B cell (primary cell): ENCODE results near the gene HTT.

ENCODE experiments used
- EZH2 ChIP-seq: IDR thresholded peaks from 2 replicates; pipeline ENCODE4 v1.6.1; 2012; ENCODE audit warnings: borderline replicate concordance, low read depth, mild to moderate bottlenecking, moderate library complexity, low read length; ENCODE audit not compliant: insufficient read depth, poor library complexity, severe bottlenecking
- TF ChIP-seq, protein P1 (sequence below): fragments of 200-600 bp; IDR thresholded peaks from one replicate; pipeline ENCODE4 v1.8.0; 2022; ENCODE audit warnings: antibody characterized with exemption, mild to moderate bottlenecking

DNA sequence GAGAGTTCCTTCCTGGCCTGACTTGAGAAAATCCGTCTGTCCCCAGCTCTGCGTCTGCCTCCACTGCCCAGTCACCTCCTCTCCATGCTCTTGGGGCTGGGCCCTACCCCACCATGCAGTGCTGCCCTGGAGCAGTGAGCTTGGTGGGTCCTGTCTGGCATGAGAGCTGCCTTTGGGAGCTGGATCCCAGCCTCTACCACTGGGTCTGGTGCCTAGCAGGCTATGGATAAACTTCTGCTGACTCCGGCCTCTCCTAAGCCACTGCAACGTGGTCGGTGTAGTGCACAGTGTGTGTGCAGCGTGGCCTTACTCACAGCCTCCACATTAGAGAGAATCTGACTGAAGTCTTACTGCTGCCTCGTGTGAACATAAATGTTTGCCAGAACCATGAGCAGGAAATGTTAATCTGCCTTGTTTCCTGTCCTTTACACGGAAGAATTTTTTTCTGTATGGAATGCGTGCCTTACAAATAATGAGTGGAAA lies 47.6 kb downstream of the HTT start:
- TF ChIP-seq, protein P1, sequence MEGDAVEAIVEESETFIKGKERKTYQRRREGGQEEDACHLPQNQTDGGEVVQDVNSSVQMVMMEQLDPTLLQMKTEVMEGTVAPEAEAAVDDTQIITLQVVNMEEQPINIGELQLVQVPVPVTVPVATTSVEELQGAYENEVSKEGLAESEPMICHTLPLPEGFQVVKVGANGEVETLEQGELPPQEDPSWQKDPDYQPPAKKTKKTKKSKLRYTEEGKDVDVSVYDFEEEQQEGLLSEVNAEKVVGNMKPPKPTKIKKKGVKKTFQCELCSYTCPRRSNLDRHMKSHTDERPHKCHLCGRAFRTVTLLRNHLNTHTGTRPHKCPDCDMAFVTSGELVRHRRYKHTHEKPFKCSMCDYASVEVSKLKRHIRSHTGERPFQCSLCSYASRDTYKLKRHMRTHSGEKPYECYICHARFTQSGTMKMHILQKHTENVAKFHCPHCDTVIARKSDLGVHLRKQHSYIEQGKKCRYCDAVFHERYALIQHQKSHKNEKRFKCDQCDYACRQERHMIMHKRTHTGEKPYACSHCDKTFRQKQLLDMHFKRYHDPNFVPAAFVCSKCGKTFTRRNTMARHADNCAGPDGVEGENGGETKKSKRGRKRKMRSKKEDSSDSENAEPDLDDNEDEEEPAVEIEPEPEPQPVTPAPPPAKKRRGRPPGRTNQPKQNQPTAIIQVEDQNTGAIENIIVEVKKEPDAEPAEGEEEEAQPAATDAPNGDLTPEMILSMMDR, result no peak
- TF ChIP-seq EZH2, result no peak
